PC-3 (cell line): ENCODE data around the gene CCDC171. TPM values are rescaled to one million over a fixed set of nuclear protein-coding genes. Genes with fewer than 3 reads are reported as not detected.

Source experiments
- ATAC-seq: fragments of 200-7000 bp; cut with Tn5 transposase; 2 replicates; pipeline ENCODE4 v1.9.1; 2020; ENCODE audit warnings: mild to moderate bottlenecking, moderate library complexity
- BruUV-seq: library from RNA; stranded (reverse); fragments of 400-500 nt; replicated peaks from 2 replicates; lab custom pipeline; 2021; lab: Mats Ljungman, UMichigan
- CTCF ChIA-PET: fragments of 300-600 bp; sonication (Branson Sonifier 250); formaldehyde crosslinking; loops from one replicate; lab custom pipeline; 2022; ENCODE audit warnings: antibody characterized with exemption; lab: Charles Lee
- POLR2A ChIA-PET: fragments of 300-600 bp; sonication (Branson Sonifier 250); formaldehyde crosslinking; loops from one replicate; lab custom pipeline; 2022; ENCODE audit warnings: antibody characterized with exemption; ENCODE audit not compliant: unreplicated experiment; lab: Charles Lee
- DNase-seq: peaks from one replicate; pipeline ENCODE4 v3.0.0-alpha.2; 2015
- H2AFZ ChIP-seq: fragments of 300-600 bp; sonication (generic); 2 replicates; pipeline ENCODE4 v1.6.0; 2016; ENCODE audit warnings: antibody characterized with exemption, low read length
- H3F3A ChIP-seq: fragments of 300-600 bp; sonication (generic); one replicate; pipeline ENCODE4 v1.6.0; 2017; ENCODE audit warnings: antibody characterized with exemption, low read length, control low read depth, mild to moderate bottlenecking; ENCODE audit not compliant: unreplicated experiment
- H3K27ac ChIP-seq: fragments of 300-600 bp; sonication (generic); 2 replicates; pipeline ENCODE4 v1.5.1; 2016; ENCODE audit warnings: mild to moderate bottlenecking, low read length
- H3K27me3 ChIP-seq: fragments of 300-600 bp; sonication (generic); 2 replicates; pipeline ENCODE4 v1.6.1; 2016; ENCODE audit warnings: low read length, mixed read lengths
- H3K36me3 ChIP-seq: fragments of 300-600 bp; sonication (generic); 2 replicates; pipeline ENCODE4 v1.6.1; 2016; ENCODE audit warnings: low read depth, mixed run types, low read length, mixed read lengths
- H3K4me1 ChIP-seq: fragments of 300-600 bp; sonication (generic); 2 replicates; pipeline ENCODE4 v1.5.1; 2016; ENCODE audit warnings: low read length; ENCODE audit not compliant: insufficient read depth
- H3K4me2 ChIP-seq: fragments of 300-600 bp; sonication (generic); 2 replicates; pipeline ENCODE4 v1.6.0; 2016; ENCODE audit warnings: low read length
- H3K4me3 ChIP-seq: fragments of 300-600 bp; sonication (generic); 2 replicates; pipeline ENCODE4 v1.5.1; 2016; ENCODE audit warnings: mild to moderate bottlenecking, low read length, mixed read lengths
- H3K79me2 ChIP-seq: fragments of 300-600 bp; sonication (generic); 2 replicates; pipeline ENCODE4 v1.6.1; 2017; ENCODE audit warnings: low read length, mixed read lengths
- H3K9ac ChIP-seq: fragments of 300-600 bp; sonication (generic); 2 replicates; pipeline ENCODE4 v1.6.0; 2016; ENCODE audit warnings: mild to moderate bottlenecking, low read length
- H3K9me2 ChIP-seq: fragments of 300-600 bp; sonication (generic); replicated peaks from 2 replicates; pipeline ENCODE4 v1.6.1; 2016; ENCODE audit warnings: mixed run types, low read length, mixed read lengths
- H3K9me3 ChIP-seq: fragments of 300-600 bp; sonication (generic); 2 replicates; pipeline ENCODE4 v1.6.1; 2016; ENCODE audit warnings: low read length, mixed read lengths
- H4K20me1 ChIP-seq: fragments of 300-600 bp; sonication (generic); 2 replicates; pipeline ENCODE4 v1.6.1; 2016; ENCODE audit warnings: low read length, mixed read lengths
- EZH2 ChIP-seq: fragments of 300-600 bp; sonication (generic); IDR thresholded peaks from one replicate; pipeline ENCODE4 v1.6.1; 2017; ENCODE audit warnings: antibody characterized with exemption, mild to moderate bottlenecking, low read length; ENCODE audit not compliant: unreplicated experiment
- EZH2phosphoT487 ChIP-seq: fragments of 300-600 bp; sonication (generic); IDR thresholded peaks from 2 replicates; pipeline ENCODE4 v1.6.1; 2018; ENCODE audit warnings: mild to moderate bottlenecking, antibody characterized with exemption, low read length, borderline replicate concordance
- intact Hi-C: fragments of 100-400 bp; cut with micrococcal nuclease; formaldehyde crosslinking; loops from 2 replicates; pipeline ENCODE4 v1.9.0; 2023
- total RNA-seq: library from RNA; depleted of rRNA; stranded (reverse); fragments of >200 nt; gene quantifications from 2 replicates; pipeline ENCODE4 v1.2.3, GENCODE V29; 2014
- TF ChIP-seq, protein P1 (sequence below): fragments of 300-600 bp; sonication (generic); conservative IDR thresholded peaks from 2 replicates; pipeline ENCODE4 v1.5.1; 2017; ENCODE audit warnings: antibody characterized with exemption, low read depth, mild to moderate bottlenecking, low read length

CCDC171 gene
- total RNA-seq, 1 experiment from 2014 or later = 2.7 TPM

DNA sequence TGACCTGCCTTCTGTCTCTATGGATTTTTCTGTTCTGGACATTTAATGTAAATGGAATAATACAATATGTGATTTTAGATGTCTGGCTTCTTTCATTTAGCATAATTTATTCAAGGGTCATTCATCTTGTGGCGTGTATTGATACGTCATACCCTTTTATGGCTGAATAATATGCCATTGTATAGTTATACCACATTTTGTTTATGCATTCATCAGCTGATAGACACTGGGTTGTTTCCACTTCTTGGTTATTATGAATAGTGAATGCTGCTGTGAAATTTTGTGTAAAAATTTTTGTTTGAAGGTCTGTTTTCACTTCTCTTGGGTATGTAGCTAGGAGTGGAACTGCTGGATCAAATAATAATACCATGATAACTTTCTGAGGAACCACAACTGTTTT, 298.9 kb downstream of the CCDC171 start:
- intact Hi-C loops = no loop called here
- no peaks in the 10 kb centered on the region for H3F3A ChIP-seq
- no peak overlapping the region for H2AFZ ChIP-seq
- DNase-seq (no peak), ATAC-seq (no peak)
- H3K9me3 ChIP-seq = no peaks in the 10 kb centered on the region
- no peaks in the 10 kb centered on the region for H3K36me3 ChIP-seq
- no TSS peak for BruUV-seq
- TF ChIP-seq EZH2 (no peak), EZH2phosphoT487 (no peak)
- TF ChIP-seq, protein P1, sequence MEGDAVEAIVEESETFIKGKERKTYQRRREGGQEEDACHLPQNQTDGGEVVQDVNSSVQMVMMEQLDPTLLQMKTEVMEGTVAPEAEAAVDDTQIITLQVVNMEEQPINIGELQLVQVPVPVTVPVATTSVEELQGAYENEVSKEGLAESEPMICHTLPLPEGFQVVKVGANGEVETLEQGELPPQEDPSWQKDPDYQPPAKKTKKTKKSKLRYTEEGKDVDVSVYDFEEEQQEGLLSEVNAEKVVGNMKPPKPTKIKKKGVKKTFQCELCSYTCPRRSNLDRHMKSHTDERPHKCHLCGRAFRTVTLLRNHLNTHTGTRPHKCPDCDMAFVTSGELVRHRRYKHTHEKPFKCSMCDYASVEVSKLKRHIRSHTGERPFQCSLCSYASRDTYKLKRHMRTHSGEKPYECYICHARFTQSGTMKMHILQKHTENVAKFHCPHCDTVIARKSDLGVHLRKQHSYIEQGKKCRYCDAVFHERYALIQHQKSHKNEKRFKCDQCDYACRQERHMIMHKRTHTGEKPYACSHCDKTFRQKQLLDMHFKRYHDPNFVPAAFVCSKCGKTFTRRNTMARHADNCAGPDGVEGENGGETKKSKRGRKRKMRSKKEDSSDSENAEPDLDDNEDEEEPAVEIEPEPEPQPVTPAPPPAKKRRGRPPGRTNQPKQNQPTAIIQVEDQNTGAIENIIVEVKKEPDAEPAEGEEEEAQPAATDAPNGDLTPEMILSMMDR = no peak
- H3K27me3 ChIP-seq = no peaks in the 10 kb centered on the region
- no peak overlapping the region for H3K9ac ChIP-seq
- no peaks in the 10 kb centered on the region for H4K20me1 ChIP-seq
- ChIA-PET POLR2A (no interaction called here), CTCF (no interaction called here)
- H3K4me2 ChIP-seq = no peak overlapping the region
- no peaks in the 10 kb centered on the region for H3K9me2 ChIP-seq
- H3K79me2 ChIP-seq = no peaks in the 10 kb centered on the region
- no peak overlapping the region for H3K27ac ChIP-seq
- H3K4me3 ChIP-seq = no peak overlapping the region
- no peaks in the 10 kb centered on the region for H3K4me1 ChIP-seq

DNA sequence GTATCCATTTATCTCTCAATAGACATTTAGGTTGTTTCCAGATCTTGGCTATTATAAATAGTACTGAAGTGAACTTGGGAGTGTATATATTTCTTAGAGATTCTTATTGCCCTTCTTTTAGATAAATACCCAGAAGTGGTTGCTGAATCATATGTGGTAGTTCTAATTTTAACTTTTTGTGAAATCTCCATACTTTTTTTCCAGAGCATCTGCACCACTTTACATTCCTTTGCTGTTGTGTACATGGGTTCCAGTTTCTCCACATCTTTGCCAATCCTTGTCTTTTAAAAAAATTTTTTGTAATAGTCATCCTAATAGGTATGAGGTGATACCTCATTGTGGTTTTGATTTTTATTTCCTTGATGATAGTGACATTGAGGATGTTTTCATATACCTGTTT, 303.7 kb downstream of the CCDC171 start:
- no peak for TF ChIP-seq EZH2
- TF ChIP-seq EZH2phosphoT487 = no peak
- TF ChIP-seq, protein P1 = no peak
- Histone ChIP-seq H3K9me2 (no peaks in the 10 kb centered on the region), H3K27me3 (no peaks in the 10 kb centered on the region), H3K36me3 (no peaks in the 10 kb centered on the region), H4K20me1 (no peaks in the 10 kb centered on the region), H3K4me2 (no peak overlapping the region), H3K9ac (no peak overlapping the region), H3K4me3 (no peak overlapping the region), H2AFZ (no peak overlapping the region), H3K27ac (no peak overlapping the region), H3F3A (no peaks in the 10 kb centered on the region), H3K4me1 (no peaks in the 10 kb centered on the region), H3K79me2 (no peaks in the 10 kb centered on the region), H3K9me3 (no peaks in the 10 kb centered on the region)
- ChIA-PET CTCF (no interaction called here), POLR2A (no interaction called here)
- DNase-seq (peak; percentile 5), ATAC-seq (no peak)
- intact Hi-C loops = no loop called here
- no TSS peak for BruUV-seq

DNA sequence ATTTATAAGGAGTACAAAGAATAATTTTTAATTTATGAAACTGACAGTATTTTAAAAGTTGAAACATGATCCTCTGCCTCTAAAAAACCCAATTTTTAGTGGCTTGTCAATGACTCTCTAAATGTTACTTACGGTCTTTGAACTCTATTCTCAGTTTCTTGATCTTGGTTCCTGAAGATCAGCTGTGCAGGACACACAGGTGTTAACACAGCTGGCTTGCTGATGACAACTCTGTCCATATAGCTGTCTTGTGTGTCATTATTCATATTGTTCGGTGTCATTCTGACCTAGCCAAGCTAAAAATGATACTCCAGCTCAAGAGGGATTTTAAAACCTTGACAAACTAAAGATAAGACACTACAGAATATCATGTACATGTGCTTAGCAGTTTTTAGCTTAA, 314.5 kb downstream of the CCDC171 start:
- intact Hi-C loops = no loop called here

More for the DNA sequence above, 314.5 kb downstream of the CCDC171 start:
- no peak for ATAC-seq
- DNase-seq = no peak
- CTCF ChIA-PET = no interaction called here
- Histone ChIP-seq H4K20me1 (no peaks in the 10 kb centered on the region), H2AFZ (no peak overlapping the region), H3K36me3 (no peaks in the 10 kb centered on the region), H3K9me3 (no peaks in the 10 kb centered on the region), H3K9me2 (no peaks in the 10 kb centered on the region), H3K27ac (no peak overlapping the region), H3K79me2 (no peaks in the 10 kb centered on the region), H3K9ac (no peak overlapping the region), H3F3A (no peaks in the 10 kb centered on the region), H3K4me1 (no peaks in the 10 kb centered on the region), H3K4me2 (no peak overlapping the region), H3K4me3 (no peak overlapping the region), H3K27me3 (no peaks in the 10 kb centered on the region)
- TF ChIP-seq EZH2phosphoT487 = no peak
- TF ChIP-seq EZH2 = no peak
- TF ChIP-seq, protein P1 = no peak
- POLR2A ChIA-PET = no interaction called here
- no TSS peak for BruUV-seq
